ENCODE measurements around the gene KIAA0930.

DNA sequence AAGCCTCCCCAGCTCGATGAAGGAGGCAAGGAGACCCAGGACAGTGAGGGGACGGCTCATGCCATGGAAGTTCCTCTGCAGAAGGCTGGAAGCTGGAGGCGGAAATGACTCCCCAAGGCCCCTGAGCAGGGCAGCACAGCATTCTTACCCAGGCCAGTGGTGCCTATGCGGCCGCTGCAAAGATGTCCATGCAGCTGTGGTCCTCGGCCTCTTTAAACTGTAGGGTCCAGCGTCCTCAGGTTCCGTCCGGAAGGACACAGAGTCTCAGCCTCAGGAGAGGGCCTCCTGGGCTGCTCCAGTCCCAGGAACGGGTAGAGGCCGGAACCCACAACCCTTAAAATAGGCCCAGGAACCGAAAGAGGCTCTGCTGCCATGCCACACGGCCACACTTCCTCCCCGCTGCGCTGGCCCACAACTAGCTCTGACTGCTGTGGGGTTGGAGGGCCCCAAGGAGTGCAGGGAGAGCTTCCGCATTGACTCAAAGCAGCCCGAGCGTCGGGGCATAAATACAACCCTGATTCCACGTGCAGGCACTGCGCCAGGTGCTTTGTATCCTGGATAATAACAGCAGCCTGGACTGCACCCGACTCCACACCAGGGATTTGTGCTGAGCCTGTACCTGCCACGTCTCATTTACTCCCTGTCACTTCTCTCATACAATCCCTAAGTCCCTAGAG is 5.5 kb downstream of the KIAA0930 start:
- TF ChIP-seq CTCF (IDR thresholded peaks at IDR 0.05; ENCODE audit: insufficient read depth, low read depth, low read length) (no peak), EZH2 (IDR thresholded peaks at IDR 0.05; ENCODE audit: insufficient read depth, low read length) (no peak)

All from astrocyte (in vitro differentiated cells and primary cell).